GM12878 (cell line): ENCODE results near the gene TINCR. TPM values are rescaled to one million over a fixed set of nuclear protein-coding genes. Genes with fewer than 3 reads are reported as not detected.

Experiments
- ATAC-seq: fragments of 200-7000 bp; cut with Tn5 transposase; 3 replicates; pipeline ENCODE4 v1.9.1; 2020; ENCODE audit warnings: mild to moderate bottlenecking, moderate library complexity
- BruUV-seq: library from RNA; stranded (reverse); fragments of 400-500 nt; replicated peaks from 2 replicates; lab custom pipeline; 2021; lab: Mats Ljungman, UMichigan
- CTCF ChIA-PET: fragments of 300-600 bp; sonication (Branson Sonifier 250); formaldehyde crosslinking; extraction: SDS; loops from one replicate; lab custom pipeline; 2021; ENCODE audit warnings: inconsistent platforms; lab: Yijun Ruan, JAX
- POLR2A ChIA-PET: fragments of 350-600 bp; formaldehyde crosslinking; extraction: SDS; loops from one replicate; lab custom pipeline; 2021; ENCODE audit warnings: inconsistent platforms; lab: Charles Lee
- RAD21 ChIA-PET: fragments of 300-600 bp; sonication (Branson Sonifier 250); formaldehyde crosslinking; loops from one replicate; lab custom pipeline; 2023; ENCODE audit warnings: antibody characterized with exemption; ENCODE audit not compliant: unreplicated experiment; lab: Charles Lee
- SMC1A ChIA-PET: fragments of 300-600 bp; sonication (Branson Sonifier 250); formaldehyde crosslinking; loops from one replicate; lab custom pipeline; 2023; ENCODE audit not compliant: unreplicated experiment, uncharacterized antibody; lab: Charles Lee
- DNase-seq: peaks from one replicate; pipeline ENCODE4 v3.0.0-alpha.2; 2011; ENCODE audit warnings: low read depth, low spot score
- FAIRE-seq: peaks from 3 replicates; lab custom pipeline; 2011; peaks lifted over from hg19 to GRCh38; lab: Jason Lieb, UNC
- H2AFZ ChIP-seq: 2 replicates; pipeline ENCODE4 v1.6.0; 2011; ENCODE audit warnings: low read depth, low read length, control low read depth; ENCODE audit not compliant: control insufficient read depth
- H3K27ac ChIP-seq: 2 replicates; pipeline ENCODE4 v1.5.1; 2011; ENCODE audit warnings: control low read depth; ENCODE audit not compliant: control insufficient read depth, insufficient read depth
- H3K27me3 ChIP-seq, 2 experiments: replicated peaks in 1 of 2; 2 replicates each; pipeline versions ENCODE4 v1.6.0 to v1.6.1; 2011; ENCODE audit warnings: low read length in 1 of 2; ENCODE audit not compliant: control insufficient read depth in 2 of 2, insufficient read depth in 2 of 2
- H3K36me3 ChIP-seq, 2 experiments: 2 replicates each; pipeline ENCODE4 v1.5.1; 2011; ENCODE audit warnings: low read length in 1 of 2; ENCODE audit not compliant: control insufficient read depth in 2 of 2, insufficient read depth in 2 of 2
- H3K4me1 ChIP-seq: 2 replicates; pipeline ENCODE4 v1.6.1; 2011; ENCODE audit warnings: mild to moderate bottlenecking, low read length, moderate library complexity, mixed read lengths; ENCODE audit not compliant: control insufficient read depth, insufficient read depth
- H3K4me2 ChIP-seq: 2 replicates; pipeline ENCODE4 v1.6.0; 2011; ENCODE audit warnings: control low read depth; ENCODE audit not compliant: control insufficient read depth, insufficient read depth
- H3K4me3 ChIP-seq: fragments of 200-600 bp; sonication (generic); 2 replicates; pipeline ENCODE4 v1.5.1; 2016
- H3K79me2 ChIP-seq: 2 replicates; pipeline ENCODE4 v1.6.0; 2011; ENCODE audit warnings: low read length; ENCODE audit not compliant: control insufficient read depth, insufficient read depth
- H3K9ac ChIP-seq: 2 replicates; pipeline ENCODE4 v1.8.0; 2011; ENCODE audit warnings: low read length, control low read depth, mixed read lengths; ENCODE audit not compliant: control insufficient read depth, insufficient read depth
- H3K9me3 ChIP-seq: replicated peaks from 3 replicates; pipeline ENCODE4 v1.5.1; 2011; ENCODE audit warnings: mild to moderate bottlenecking, low read length; ENCODE audit not compliant: control insufficient read depth, insufficient read depth
- H4K20me1 ChIP-seq: 2 replicates; pipeline ENCODE4 v1.6.0; 2011; ENCODE audit not compliant: control insufficient read depth, insufficient read depth
- ASH2L ChIP-seq: fragments of 300-600, 200-600 bp; sonication (generic); IDR thresholded peaks from 2 replicates; pipeline ENCODE4 v1.6.1; 2017; ENCODE audit warnings: low read depth, mild to moderate bottlenecking, borderline replicate concordance
- CHD2 ChIP-seq: IDR thresholded peaks from 2 replicates; pipeline ENCODE4 v1.6.1; 2011; ENCODE audit warnings: low read depth, low read length, improper control_type of control experiment, borderline replicate concordance
- E2F4 ChIP-seq: IDR thresholded peaks from 2 replicates; pipeline ENCODE4 v1.6.1; 2012; ENCODE audit warnings: low read depth, low read length, improper control_type of control experiment
- HDAC2 ChIP-seq: fragments of 200-600 bp; sonication (generic); IDR thresholded peaks from 2 replicates; pipeline ENCODE4 v1.6.1; 2017
- IRF5 ChIP-seq: fragments of 450-650 bp; IDR thresholded peaks from 2 replicates; pipeline ENCODE4 v1.6.1; 2017; ENCODE audit warnings: borderline replicate concordance
- MAX ChIP-seq: IDR thresholded peaks from 2 replicates; pipeline ENCODE4 v1.6.1; 2012; ENCODE audit warnings: low read depth, low read length, improper control_type of control experiment
- POLR2AphosphoS5 ChIP-seq: IDR thresholded peaks from 2 replicates; pipeline ENCODE4 v1.6.1; 2011; ENCODE audit warnings: mild to moderate bottlenecking, low read length, inconsistent platforms
- SMARCA5 ChIP-seq: fragments of 450-650 bp; IDR thresholded peaks from 2 replicates; pipeline ENCODE4 v1.6.1; 2017; ENCODE audit warnings: mild to moderate bottlenecking
- TCF7 ChIP-seq: IDR thresholded peaks from 2 replicates; pipeline ENCODE4 v1.6.1; 2014; ENCODE audit warnings: antibody characterized with exemption, borderline replicate concordance
- USF1 ChIP-seq: IDR thresholded peaks from 2 replicates; pipeline ENCODE4 v1.6.1; 2011; ENCODE audit warnings: borderline replicate concordance, low read depth, mild to moderate bottlenecking, moderate library complexity, mixed read lengths, low read length; ENCODE audit not compliant: insufficient read depth; ENCODE audit errors: extremely low read length
- ZBTB40 ChIP-seq: fragments of 450-650 bp; IDR thresholded peaks from 2 replicates; pipeline ENCODE4 v1.6.1; 2016; ENCODE audit warnings: mild to moderate bottlenecking, moderate library complexity, borderline replicate concordance
- ZNF592 ChIP-seq: fragments of 450-650 bp; IDR thresholded peaks from 2 replicates; pipeline ENCODE4 v1.6.1; 2017; ENCODE audit warnings: mild to moderate bottlenecking, moderate library complexity
- WGBS: methylation state at CpG from one replicate; pipeline ENCODE4 v1.1.6; 2016; ENCODE audit warnings: low lambda C conversion rate; ENCODE audit not compliant: insufficient replicate concordance, insufficient coverage; ENCODE audit errors: missing lambda C conversion rate; 5-methylcytosine and 5-hydroxymethylcytosine counted together
- in situ Hi-C: fragments of 300-500 bp; cut with MboI; formaldehyde crosslinking; loops from 9 replicates; pipeline ENCODE4 v1.14.3; 2018; ENCODE audit warnings: mixed read lengths
- intact Hi-C: fragments of 100-400 bp; cut with micrococcal nuclease; formaldehyde crosslinking; loops from one replicate; pipeline ENCODE4 v1.14.2; 2022; ENCODE audit not compliant: unreplicated experiment
- polyA plus RNA-seq, 11 experiments: library from polyadenylated mRNA; depleted of rRNA in 4 of 11; unstranded in 6 of 11; stranded (reverse) in 5 of 11; fragments of >200 nt; fragmentation: Nextera tagmentation in 4 of 11; fragmentation: Illumina TruSeq in 1 of 11; extraction: Ambion mirVana in 4 of 11; extraction: Trizol in 1 of 11; gene quantifications; 1 replicate in 1 of 11; 2 replicates in 10 of 11; pipeline versions ENCODE4 v1.2.1 to v1.2.3, GENCODE V29; 2011 to 2016; ENCODE audit warnings: inconsistent platforms in 2 of 11, missing spikeins in 2 of 11, low read depth in 1 of 11
- total RNA-seq, 4 experiments: library from RNA; depleted of rRNA in 3 of 4; stranded (reverse); fragments of >200 nt in 3 of 4; fragmentation: Illumina TruSeq in 1 of 4; extraction: Trizol in 1 of 4; gene quantifications; 2 replicates each; pipeline versions ENCODE4 v1.2.1 to v1.2.3, GENCODE V29; 2013 to 2021

Gene TINCR
- total and polyA plus RNA-seq, 10 of the 15 experiments (the other 5 are each of a cell fraction or from before 2014, with no cell fraction given), result 0.02 to 0.36 (median 0.06) TPM; not detected in 3

- CTCF ChIA-PET, result no interaction called here
- no peak for FAIRE-seq
- Histone ChIP-seq H3K4me2 (no peak overlapping the region), H3K4me3 (no peak overlapping the region), H3K9ac (no peak overlapping the region), H3K27me3 (no peaks in the 10 kb centered on the region), H3K36me3 (no peaks in the 10 kb centered on the region), H4K20me1 (no peaks in the 10 kb centered on the region), H3K27ac (no peak overlapping the region), H2AFZ (no peak overlapping the region), H3K9me3 (no peaks in the 10 kb centered on the region), H3K79me2 (no peaks in the 10 kb centered on the region), H3K4me1 (no peaks in the 10 kb centered on the region)
- POLR2A ChIA-PET, result no interaction called here
- no TSS peak for BruUV-seq
- 30% methylated on average over 8 of the region's 8 CpGs for WGBS
- DNase-seq, result no peak
- ATAC-seq, result no peak
- in situ Hi-C loops, result no loop called here
- intact Hi-C loops, result no loop called here
- RAD21 ChIA-PET, result no interaction called here
- SMC1A ChIA-PET, result interaction anchor here (0.7 kb wide), 1 partner anchor 191 kb away, joined by 5 read pairs; no protein-coding TSS in a partner anchor
- no peak for TF ChIP-seq E2F4
- no peak for TF ChIP-seq ZBTB40
- no peak for TF ChIP-seq TCF7
- no peak for TF ChIP-seq ZNF592
- TF ChIP-seq POLR2AphosphoS5, result no peak
- no peak for TF ChIP-seq SMARCA5
- TF ChIP-seq IRF5, result no peak
- TF ChIP-seq USF1, result no peak
- no peak for TF ChIP-seq MAX
- TF ChIP-seq CHD2, result no peak
- TF ChIP-seq ASH2L, result no peak
- TF ChIP-seq HDAC2, result no peak
Measured at GRCh38 chr19:5542665-5543064, 25.1 kb downstream of the TINCR start.
